ENCODE measurements around the gene ZFP36. TPM values are rescaled to one million over a fixed set of nuclear protein-coding genes. Genes with fewer than 3 reads are reported as not detected.
A peak's percentile ranks its signal among the peaks of the same experiment; 100 is the strongest.

ZFP36 gene
- total RNA-seq, 4 donors from 2014 or later: 32.4 to 109 (median 62.4) TPM

GRCh38 chr19:39407410-39407659 is 688 bp downstream of the ZFP36 start:
- Histone ChIP-seq H3K36me3 (peaks cover 14 to 20% of the 10 kb centered on the region in 2 donors), H3K9me3 (no peaks in the 10 kb centered on the region), H3K27me3 (no peaks in the 10 kb centered on the region), H3K4me1 (peaks cover 44 to 51% of the 10 kb centered on the region in 2 donors), H3K27ac (peak overlapping the region; percentile 95 to 100 (median 99)), H3K4me3 (replicated peaks in 1 of 3) (peak overlapping the region; percentile 23 to 99 (median 92))
- WGBS, 2 donors: 0 to 3% methylated on average over 5 to 6 of the region's 14 CpGs
- intact Hi-C loops (cut with DNase I): no loop called here
- DNase-seq: no peak
- TF ChIP-seq CTCF (IDR thresholded peaks at IDR 0.05): no peak
- TF ChIP-seq POLR2A (IDR thresholded peaks at IDR 0.05): no peak

GRCh38 chr19:39407660-39408391 is 1.2 kb downstream of the ZFP36 start:
- Histone ChIP-seq H3K9me3 (no peaks in the 10 kb centered on the region), H3K36me3 (peaks cover 14 to 20% of the 10 kb centered on the region in 2 donors), H3K4me1 (peaks cover 39 to 49% of the 10 kb centered on the region in 2 donors), H3K27ac (peak overlapping the region; percentile 95 to 100 (median 99)), H3K27me3 (no peaks in the 10 kb centered on the region), H3K4me3 (replicated peaks in 1 of 3) (peak overlapping the region; percentile 23 to 99 (median 92))
- WGBS, 2 donors: 53 to 54% methylated on average over 17 to 19 of the region's 40 CpGs
- intact Hi-C loops (cut with DNase I): no loop called here
- DNase-seq: peak; percentile 58 to 66
- no peak for TF ChIP-seq CTCF (IDR thresholded peaks at IDR 0.05)
- TF ChIP-seq POLR2A (IDR thresholded peaks at IDR 0.05): peak in 1 of 2 donors; percentile 12

GRCh38 chr19:39408392-39409207 is 2.0 kb downstream of the ZFP36 start:
- Histone ChIP-seq H3K27ac (peak overlapping the region; percentile 95 to 100 (median 99)), H3K27me3 (no peaks in the 10 kb centered on the region), H3K36me3 (peaks cover 14 to 20% of the 10 kb centered on the region in 2 donors), H3K4me3 (replicated peaks in 1 of 3) (peak overlapping the region; percentile 23 to 99 (median 92)), H3K4me1 (peaks cover 39 to 44% of the 10 kb centered on the region in 2 donors), H3K9me3 (no peaks in the 10 kb centered on the region)
- intact Hi-C loops (cut with DNase I): no loop called here
- no peak for TF ChIP-seq CTCF (IDR thresholded peaks at IDR 0.05)
- TF ChIP-seq POLR2A (IDR thresholded peaks at IDR 0.05): no peak
- DNase-seq: peak; percentile 37 to 43
- WGBS, 2 donors: 46 to 58% methylated on average over 18 to 20 of the region's 20 CpGs

- peak; percentile 96 to 98 for DNase-seq
- Histone ChIP-seq H3K4me3 (replicated peaks in 1 of 3) (peak overlapping the region in 2 of 3 donors; percentile 92 to 99), H3K36me3 (peaks cover 14 to 20% of the 10 kb centered on the region in 2 donors), H3K27ac (peak overlapping the region; percentile 95 to 100 (median 99)), H3K27me3 (no peaks in the 10 kb centered on the region), H3K4me1 (peaks cover 40 to 45% of the 10 kb centered on the region in 2 donors), H3K9me3 (no peaks in the 10 kb centered on the region)
- TF ChIP-seq POLR2A (IDR thresholded peaks at IDR 0.05) (peak; percentile 77 to 96), CTCF (IDR thresholded peaks at IDR 0.05) (no peak)
- intact Hi-C loops (cut with DNase I): no loop called here
- 1 to 6% methylated on average over 14 to 21 of the region's 52 CpGs for WGBS, 2 donors
Measured at GRCh38 chr19:39409208-39410016, 2.8 kb downstream of the ZFP36 start.
